NCI-H2227 treated with DMSO at 0.1 percent for 48 hours (cell line): ENCODE measurements around the gene RNU6-1.

Source experiments
- DNase-seq: peaks from one replicate; lab custom pipeline; 2025; lab: John Stamatoyannopoulos, UW

The RNU6-1 gene

GRCh38 chr15:67857220-67857619 lies 17.4 kb upstream of the RNU6-1 start:
- no peak for DNase-seq

- DNase-seq: no peak
Measured at GRCh38 chr15:67855842-67856241, 16.0 kb upstream of the RNU6-1 start.

GRCh38 chr15:67854358-67854757 lies 14.5 kb upstream of the RNU6-1 start:
- no peak for DNase-seq

GRCh38 chr15:67853454-67853853 lies 13.6 kb upstream of the RNU6-1 start:
- no peak for DNase-seq

GRCh38 chr15:67852418-67852817 lies 12.6 kb upstream of the RNU6-1 start:
- no peak for DNase-seq

- no peak for DNase-seq
Measured at GRCh38 chr15:67850994-67851571, 11.2 kb upstream of the RNU6-1 start.

GRCh38 chr15:67850336-67850735 lies 10.5 kb upstream of the RNU6-1 start:
- DNase-seq: no peak

- DNase-seq: no peak
Measured at GRCh38 chr15:67849538-67849937, 9.7 kb upstream of the RNU6-1 start.

- DNase-seq: no peak
Measured at GRCh38 chr15:67845974-67846373, 6.1 kb upstream of the RNU6-1 start.

- no peak for DNase-seq
Measured at GRCh38 chr15:67843571-67844387, 3.9 kb upstream of the RNU6-1 start.

- DNase-seq: no peak
Measured at GRCh38 chr15:67843092-67843501, 3.3 kb upstream of the RNU6-1 start.

GRCh38 chr15:67841513-67841762 lies 1.6 kb upstream of the RNU6-1 start:
- DNase-seq: no peak

- no peak for DNase-seq
Measured at GRCh38 chr15:67840749-67841512, 1.1 kb upstream of the RNU6-1 start.

GRCh38 chr15:67839499-67839928 lies 331 bp downstream of the RNU6-1 start:
- DNase-seq: peak; percentile 66

GRCh38 chr15:67838789-67839332 lies 984 bp downstream of the RNU6-1 start:
- DNase-seq: no peak

- no peak for DNase-seq
Measured at GRCh38 chr15:67836955-67837354, 2.9 kb downstream of the RNU6-1 start.

- DNase-seq: no peak
Measured at GRCh38 chr15:67836477-67836876, 3.4 kb downstream of the RNU6-1 start.

- no peak for DNase-seq
Measured at GRCh38 chr15:67836134-67836455, 3.8 kb downstream of the RNU6-1 start.

- no peak for DNase-seq
Measured at GRCh38 chr15:67835297-67836133, 4.3 kb downstream of the RNU6-1 start.

- DNase-seq: no peak
Measured at GRCh38 chr15:67834581-67835296, 5.1 kb downstream of the RNU6-1 start.

GRCh38 chr15:67833710-67834511 lies 5.9 kb downstream of the RNU6-1 start:
- DNase-seq: no peak
